ENCODE data around the gene SH3BP5.

DNA sequence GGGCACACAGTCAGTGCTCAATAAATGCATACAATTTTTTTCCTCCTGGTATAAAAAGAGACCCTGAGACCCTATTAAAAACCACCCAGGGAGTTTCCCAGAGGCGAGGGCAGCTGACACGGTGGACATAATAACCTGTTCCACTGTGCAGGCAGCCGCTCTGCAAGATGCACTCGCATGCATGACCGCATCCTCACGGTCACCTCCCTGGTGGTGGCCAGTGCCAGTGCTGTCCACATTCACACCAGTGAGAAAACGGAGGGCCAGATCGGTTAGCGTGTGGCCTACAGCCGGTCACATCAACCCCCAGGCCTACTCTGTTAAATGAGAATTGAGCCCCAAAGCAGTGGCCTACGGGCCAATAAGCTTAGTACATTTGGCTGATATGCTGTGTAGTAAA lies 24.8 kb downstream of the SH3BP5 start:
- TF ChIP-seq, protein P1, sequence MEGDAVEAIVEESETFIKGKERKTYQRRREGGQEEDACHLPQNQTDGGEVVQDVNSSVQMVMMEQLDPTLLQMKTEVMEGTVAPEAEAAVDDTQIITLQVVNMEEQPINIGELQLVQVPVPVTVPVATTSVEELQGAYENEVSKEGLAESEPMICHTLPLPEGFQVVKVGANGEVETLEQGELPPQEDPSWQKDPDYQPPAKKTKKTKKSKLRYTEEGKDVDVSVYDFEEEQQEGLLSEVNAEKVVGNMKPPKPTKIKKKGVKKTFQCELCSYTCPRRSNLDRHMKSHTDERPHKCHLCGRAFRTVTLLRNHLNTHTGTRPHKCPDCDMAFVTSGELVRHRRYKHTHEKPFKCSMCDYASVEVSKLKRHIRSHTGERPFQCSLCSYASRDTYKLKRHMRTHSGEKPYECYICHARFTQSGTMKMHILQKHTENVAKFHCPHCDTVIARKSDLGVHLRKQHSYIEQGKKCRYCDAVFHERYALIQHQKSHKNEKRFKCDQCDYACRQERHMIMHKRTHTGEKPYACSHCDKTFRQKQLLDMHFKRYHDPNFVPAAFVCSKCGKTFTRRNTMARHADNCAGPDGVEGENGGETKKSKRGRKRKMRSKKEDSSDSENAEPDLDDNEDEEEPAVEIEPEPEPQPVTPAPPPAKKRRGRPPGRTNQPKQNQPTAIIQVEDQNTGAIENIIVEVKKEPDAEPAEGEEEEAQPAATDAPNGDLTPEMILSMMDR (IDR thresholded peaks at IDR 0.05), result no peak
- TF ChIP-seq POLR2A (IDR thresholded peaks at IDR 0.05), result no peak

Data from Peyer's patch (tissue), 4 donors.